ENCODE measurements around the gene SPSB1.
"Not testable (repeated sequence)": the region's sequence is repeated elsewhere in the genome, so short reads cannot be mapped to it uniquely, and the experiment has no call there.

Gene SPSB1

DNA sequence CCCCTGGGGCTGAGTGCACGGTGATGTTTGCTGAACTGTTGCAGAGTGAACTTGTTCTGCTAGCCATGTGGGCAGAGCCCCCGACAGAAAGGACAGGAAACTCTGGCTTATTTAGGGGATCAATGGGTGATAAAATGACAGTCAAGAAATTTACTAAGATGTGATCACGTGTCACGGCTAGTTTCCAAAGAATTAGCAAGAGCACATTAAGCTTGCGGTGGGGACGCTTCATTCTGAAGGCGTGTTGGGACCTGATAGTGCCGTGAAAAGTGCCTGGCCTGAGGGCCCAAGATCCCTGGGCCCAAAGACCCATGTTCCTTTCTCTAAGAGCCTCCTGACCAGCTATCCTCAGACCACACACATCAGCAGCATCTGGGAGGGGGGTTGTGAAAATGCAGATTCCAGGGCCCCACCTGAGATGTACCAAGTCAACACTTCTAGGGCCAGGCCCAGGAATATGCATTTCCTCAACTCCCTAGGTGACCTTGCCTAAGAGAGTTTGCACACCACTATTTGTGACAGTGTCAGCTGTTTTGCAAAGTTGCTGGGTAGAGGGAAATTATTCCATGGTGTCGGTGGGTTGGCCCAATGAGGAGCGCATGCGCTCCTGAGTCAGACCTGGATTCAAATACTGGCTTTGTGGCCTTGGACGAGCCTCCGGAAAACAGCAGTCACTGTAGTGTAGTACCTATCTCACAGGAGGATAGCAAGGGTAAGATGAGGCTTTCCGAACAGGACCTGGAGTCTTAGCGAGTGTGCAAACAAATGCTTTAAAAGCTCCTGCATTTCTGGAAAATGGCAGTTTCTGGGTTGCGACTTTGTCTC is 77.5 kb downstream of the SPSB1 start:
- no peak for DNase-seq

DNA sequence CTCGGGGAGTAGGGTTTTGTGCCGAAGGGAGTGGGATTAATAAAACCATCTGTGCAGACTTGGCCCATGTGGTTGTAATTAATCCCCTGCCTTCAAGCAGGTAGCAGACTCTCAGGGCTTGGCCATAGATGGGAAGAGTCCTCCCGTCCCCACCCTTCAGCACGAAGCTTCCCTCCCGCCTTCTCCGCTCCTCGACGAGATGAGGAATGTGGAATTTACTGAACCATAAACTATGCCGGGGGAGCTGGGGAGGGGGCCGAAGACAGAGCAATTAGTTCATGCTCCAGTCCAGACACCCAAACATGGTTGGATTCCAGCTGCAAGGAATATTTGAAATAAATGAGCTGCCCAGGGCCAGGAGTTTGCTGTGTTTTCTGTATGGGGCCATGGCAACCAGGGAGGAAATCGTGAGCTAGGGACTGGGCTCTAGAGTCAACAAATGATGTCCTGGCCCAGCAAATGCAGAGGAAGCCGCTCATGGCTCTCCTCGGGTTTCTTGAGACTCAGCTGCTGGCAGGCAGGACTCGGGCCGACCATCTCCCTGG is 78.8 kb downstream of the SPSB1 start:
- DNase-seq = no peak

DNA sequence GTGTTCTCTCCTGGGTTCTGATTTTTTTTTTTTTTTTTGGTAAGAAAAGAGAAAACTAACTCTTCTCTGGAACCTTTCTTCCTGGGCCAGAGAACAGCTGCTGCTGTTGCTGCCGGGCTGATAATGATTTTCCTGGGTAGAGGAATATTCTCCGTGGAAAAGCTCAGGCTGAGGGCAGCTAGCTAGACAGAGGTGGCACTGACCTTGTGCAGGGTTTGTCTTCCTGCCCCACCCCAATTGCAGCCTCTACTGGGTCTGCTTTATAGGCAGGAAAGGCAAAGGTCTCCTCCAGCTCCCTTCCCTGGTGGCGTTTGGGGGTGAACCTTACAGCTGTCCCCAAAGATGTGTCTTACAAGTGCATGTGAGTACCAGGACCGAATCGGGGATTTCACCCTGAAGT is 79.3 kb downstream of the SPSB1 start:
- no peak for DNase-seq

DNA sequence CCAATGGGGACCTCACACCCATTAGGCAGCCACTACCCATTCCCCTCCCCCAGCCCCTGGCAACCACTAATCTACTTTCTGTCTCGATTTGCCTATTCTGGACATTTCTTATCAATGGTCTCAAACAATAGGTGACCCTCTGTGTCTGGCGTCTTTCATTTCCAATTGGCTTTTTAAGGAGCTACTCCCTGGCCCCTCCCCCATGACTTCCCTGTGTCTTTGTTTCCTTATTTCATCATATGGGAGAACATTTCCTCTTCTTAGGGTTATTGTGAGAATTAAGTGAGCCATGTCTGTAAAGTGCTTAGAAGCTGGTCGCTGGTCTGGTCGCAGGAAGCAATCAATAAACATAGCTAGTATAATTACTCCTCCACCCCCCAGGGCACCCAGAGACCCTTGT is 80.9 kb downstream of the SPSB1 start:
- DNase-seq = no peak

DNA sequence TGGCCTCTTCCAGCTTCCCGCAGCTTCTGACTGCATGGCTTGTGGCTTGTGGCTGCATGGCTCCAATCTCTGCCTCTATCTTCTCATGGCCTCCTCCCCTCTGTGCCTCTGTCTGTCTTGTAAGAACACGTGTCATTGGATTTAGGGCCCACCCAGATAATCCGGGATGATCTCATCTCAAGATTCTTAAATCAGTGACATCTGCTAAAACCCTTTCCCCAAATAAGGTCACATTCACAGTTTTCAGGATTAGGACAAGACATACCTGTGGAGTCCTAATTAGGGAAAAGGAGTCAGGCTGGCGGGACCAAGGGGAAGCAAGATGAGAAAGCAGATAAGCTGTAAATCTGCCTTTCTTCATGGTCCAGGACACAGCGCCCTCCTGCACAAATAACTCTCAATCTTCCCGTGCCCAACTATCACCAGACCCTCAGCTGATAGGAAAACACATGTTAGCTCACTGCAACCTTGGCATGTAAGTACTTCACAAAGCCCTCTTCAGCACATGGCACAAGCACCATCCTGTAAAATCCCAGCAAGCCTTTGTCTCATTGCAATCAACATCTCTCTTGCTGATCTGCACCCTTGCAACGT is 82.2 kb downstream of the SPSB1 start:
- no peak for DNase-seq

DNA sequence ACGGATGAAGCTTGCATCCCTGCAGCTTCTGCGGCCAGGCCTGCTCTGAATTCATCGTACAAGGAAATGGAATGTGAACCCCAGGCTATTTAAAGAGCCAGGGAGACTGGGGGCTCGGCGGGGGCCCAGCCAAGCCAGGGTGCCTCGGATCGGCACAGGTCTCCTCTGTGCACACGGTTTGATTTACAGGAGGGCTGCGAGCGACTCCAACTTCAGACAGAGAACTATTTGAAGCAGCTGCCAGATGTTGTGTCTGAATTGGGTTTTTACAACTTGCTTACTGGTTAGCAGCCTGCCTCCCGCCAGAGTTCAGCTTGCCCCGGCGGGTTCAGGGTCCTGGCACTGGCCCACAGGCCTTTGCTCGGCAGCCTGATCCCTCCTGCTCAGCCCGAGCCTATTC is 83.2 kb downstream of the SPSB1 start:
- no peak for DNase-seq

DNA sequence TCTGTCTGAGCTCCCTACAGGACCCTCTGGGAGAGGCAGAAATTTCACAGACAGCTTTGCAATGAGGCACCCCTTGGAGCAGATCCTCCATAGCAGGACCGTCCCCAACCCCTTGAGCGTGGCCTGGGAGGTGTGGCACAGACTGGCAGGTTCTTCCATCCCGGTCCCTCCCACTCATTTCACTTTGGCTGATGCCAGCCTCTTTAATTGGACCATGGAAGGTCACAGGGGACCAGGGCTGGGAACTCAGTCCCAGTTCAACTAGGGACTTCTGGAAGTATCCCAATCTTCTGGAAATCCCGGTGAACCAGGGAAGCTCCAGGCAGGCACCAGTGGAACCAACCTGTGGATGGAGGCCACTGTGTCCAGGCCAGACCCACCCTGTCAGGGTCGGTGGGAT is 83.7 kb downstream of the SPSB1 start:
- no peak for DNase-seq

DNA sequence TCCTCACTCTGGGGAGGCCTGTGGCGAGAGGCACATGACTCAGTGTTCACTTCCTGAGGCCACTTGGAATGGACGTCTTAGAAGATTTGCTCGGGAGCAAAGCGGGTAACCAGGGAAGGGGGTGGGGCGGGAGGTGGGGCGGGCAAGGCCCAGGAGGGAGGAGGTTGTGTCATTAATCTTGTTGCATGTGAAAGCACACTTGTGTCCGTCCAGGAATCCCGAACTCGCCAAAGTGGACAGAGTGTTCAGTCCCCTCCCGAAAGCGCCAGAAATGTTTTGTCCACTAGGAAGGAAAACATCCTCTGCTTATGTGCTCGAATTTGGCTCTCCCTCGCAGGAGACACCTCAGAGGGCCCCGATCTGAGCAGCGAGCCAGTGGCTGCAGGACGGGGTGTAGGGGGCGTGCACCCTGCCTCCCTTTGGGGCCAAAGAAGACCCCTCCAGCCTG is 84.2 kb downstream of the SPSB1 start:
- no peak for DNase-seq

DNA sequence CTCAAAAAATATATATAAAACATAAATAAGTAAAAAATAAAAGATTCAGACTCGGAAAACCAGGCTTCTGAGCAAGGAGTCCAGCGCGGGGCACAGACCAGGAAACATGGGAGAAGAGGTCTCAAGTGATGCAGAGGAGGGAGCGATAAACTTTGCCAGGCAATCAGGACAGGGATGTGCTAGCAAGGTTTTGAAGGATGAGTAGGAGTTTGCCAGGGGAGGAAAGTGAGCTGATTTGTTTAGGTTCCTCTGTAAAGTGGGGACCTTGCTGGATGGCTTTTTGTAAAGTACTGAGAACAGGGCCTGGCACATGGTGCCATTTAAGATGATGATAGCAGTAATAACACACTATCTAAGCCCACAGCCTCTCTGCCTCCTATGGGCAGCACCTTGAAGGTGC is 86.1 kb downstream of the SPSB1 start:
- DNase-seq = no peak

DNA sequence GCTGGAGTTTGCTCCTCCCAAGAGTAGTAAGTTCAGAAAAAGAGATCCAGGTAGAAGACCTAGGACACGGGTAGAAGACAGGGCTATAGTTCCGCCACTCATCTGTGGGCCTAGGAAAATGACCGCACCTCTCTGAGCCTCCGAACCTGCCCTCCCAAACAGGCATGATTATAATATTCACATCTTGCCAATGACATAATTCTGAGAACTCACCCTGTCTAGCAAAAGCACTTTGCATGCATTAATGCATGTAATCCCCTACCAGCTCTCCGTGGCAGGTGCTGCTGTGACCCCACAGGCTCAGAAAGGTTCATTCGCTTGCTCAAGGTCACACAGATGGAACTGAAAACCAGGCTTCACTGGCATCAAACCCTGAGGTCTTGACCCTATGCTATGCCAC is 88.0 kb downstream of the SPSB1 start:
- DNase-seq = no peak

DNA sequence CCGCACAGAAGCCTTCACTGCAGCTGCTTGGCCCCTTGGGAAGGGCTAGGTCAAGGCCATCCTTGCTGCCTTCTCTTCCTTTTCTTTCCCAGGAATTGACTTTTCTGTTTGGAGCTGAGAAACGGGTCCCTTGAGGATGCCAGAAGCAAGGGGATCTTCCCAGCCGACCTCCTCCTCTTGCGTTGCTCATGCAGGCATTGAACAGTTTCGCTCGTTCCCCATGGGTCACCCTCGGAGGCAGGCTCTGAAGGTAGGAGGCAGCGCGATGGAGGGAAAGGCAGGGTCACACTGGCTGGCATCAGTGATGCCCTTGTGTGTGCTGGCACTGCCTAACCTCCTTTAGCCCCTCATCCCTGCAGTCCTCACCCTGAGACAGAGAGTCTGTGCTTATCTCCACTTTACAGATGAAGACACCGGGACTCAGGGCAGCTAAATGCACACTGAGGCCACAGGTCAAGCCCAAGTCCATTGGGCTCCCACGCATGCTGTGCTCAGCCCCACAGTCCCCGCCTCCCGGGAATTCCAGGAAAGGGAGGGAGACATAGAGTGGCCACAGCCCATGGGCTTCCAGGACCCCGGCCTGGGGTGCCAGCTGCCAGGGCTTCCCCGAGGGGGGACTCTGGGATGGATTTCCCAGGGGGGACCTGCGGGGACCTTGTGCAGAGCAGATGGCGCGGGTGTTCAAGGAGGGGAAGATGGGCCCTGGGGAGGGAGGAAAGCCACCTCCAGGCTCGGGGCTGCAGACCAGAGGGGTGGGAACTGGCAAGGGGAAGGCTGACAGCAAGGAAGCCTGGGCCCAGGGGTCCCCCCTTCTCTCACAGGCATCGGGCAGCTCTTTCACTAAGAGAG is 90.2 kb downstream of the SPSB1 start:
- no peak for DNase-seq

DNA sequence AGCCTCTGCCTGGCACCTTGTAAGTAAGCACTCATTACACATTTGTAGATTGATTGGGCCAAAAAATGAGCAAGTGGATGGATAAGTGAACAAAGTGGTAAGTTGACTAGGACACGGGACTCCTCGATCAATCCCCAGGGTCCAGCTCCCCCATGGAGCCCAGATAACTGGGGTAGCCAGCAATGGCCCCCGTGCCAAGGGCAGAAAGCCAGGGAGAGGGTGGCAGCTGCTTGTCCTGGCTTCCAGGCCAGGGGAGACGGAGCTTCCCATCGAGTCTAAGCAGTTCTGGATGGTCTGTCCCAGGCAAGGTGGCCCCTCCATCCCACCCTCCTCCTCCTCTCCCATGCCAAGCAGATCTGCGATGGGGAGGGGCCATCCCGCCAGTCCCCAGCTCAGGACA is 91.4 kb downstream of the SPSB1 start:
- no peak for DNase-seq

DNA sequence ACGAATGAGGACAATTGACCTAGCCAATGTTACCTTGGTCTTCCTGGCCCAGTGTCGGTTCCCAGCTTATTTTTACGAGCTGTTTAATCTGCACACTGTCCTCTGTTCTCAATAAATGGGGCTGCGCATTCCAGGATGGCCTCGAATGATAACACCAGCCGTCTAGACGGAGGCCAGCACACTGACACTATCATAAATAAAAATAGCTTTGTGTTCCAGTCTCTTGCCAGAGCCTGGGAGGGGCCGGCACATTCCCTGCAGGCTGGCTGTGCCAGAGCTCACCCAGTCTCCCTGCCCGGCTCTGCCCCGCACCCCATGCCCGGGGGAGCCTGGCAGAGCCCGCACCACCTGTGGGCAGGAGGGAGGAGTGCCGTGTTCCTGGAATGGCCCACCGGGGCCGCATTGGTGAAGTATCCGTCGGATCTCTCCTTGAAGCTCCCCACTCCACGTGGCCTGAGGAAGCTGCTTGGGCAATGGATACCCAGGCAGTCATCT is 92.1 kb downstream of the SPSB1 start:
- no peak for DNase-seq

DNA sequence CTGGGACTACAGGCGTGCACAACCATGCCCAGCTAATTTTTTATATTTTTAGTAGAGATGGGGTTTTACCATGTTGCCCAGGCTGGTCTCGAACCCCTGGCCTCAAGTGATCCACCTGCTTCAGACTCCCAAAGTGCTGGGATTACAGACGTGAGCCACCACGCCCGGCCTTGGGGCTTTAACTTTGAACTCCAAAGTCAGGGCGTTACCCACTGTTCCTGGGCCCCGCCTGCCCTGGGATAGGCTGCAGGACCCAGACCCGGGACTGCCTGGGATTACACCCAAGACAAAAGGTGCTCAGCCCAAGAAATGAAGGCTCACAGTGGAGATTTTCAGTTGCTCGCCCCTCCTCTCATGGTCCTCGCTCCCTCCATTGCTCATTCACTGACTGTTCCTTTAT is 92.7 kb downstream of the SPSB1 start:
- DNase-seq = not testable (repeated sequence)

DNA sequence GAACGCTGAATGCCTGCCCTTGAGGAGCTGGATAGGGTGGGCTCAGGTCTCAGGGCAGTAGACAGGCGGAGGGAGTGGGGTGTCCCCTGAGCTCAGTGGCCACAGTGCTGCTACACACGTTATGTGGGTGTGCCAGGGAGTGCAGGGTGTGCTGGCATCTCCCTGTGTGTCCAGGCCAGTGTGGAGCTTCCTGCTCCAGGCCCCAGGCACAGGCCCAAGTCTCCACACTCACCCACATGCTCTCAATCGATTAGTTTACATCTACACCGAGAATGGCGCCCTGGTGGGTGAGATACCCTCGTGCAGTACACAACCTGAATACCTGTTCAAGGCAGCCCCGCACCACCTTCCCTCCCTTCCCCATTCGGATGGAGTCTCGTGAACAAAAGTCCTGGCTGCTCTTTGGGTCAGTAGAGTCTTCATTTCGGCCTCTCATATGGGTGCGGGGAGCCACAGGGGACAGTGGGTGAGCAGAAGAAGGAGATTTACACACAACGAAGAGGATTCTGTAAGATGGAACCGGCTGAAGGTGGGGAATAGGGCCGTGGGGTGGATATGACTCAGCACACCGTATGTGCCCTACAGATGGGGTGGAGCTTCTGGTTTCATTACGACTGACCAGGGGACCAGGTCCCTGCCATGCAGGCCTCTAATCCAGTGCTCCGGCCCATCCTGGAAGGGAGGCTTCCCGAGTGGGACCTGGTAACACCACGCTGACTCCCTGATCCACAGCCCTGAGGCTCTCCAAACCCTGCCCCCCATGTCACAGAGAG is 93.3 kb downstream of the SPSB1 start:
- DNase-seq = no peak

DNA sequence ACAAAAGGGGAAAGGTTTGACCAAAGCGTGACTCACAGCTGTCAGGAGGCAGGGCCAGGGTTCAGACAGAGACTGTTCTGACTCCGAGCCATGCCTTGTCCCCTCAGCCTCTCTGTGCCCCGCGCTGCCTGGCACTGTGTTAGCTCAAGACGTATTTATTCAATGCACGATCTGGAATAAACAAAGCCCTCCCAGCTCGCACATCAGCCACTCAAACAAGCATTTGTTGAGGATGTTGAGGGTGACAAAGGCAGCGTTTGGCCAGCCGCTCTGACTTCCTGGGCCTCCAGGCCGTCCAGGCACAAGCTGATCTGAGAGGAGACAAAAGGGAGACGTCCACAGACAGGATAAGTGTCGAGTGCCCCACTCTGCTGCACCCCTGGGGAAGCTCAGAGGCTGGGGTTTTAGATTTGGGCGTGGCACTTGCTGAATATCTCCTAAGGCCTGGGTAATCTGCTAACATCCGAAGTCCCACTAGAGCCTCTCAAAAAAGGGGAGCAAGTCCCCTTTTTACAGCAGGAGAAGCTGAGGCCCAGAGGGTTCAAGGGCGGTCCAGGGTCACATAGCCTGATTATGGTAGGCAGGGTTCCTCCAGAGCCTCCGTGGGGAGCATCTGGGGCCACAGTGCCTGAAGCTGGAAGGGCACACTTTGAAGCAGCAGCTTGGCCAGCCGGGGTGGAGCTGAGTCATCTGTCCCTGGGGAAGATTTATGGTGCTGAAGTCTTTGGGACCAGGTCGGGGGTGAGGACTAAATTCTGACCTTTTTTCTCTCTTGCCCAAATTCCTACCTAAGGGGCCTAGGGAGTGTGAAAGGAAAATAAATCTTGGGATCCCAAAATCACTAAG is 95.9 kb downstream of the SPSB1 start:
- DNase-seq = no peak

DNA sequence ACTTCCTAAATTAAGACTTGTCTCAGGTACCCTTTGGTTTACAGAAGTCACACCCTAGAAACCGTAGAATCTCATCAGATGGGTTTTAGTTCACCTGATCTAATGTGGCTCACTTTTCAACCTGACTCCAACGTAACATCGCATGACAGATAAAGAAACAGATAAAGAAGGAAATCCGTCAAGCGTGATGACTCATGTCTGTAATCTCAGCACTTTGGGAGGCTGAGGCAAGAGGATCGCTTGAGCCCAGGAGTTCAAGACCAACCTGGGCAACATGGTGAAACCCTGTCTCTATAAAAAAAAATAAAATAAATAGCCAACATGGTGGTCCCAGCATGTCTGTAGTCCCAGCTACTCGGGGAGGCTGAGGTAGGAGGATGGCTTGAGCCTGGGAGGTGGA is 97.3 kb downstream of the SPSB1 start:
- DNase-seq = no peak

DNA sequence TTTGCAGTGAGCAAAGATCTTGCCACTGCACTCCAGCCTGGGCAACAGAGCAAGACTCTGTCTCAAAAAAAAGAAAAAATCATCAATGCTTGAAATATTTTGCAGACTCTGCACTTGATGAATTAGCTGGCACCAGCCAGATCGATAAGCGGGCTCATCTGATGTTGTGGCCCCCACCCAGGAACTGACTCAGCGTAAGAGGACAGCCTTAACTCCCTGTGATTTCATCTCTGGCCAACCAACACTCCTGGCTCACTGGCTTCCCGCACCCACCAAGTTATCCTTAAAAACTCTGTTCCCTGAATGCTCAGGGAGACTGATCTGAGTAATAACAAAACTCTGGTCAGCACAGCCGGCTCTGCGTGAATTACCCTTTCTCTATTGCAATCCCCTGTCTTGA is 98.9 kb downstream of the SPSB1 start:
- DNase-seq = no peak

DNA sequence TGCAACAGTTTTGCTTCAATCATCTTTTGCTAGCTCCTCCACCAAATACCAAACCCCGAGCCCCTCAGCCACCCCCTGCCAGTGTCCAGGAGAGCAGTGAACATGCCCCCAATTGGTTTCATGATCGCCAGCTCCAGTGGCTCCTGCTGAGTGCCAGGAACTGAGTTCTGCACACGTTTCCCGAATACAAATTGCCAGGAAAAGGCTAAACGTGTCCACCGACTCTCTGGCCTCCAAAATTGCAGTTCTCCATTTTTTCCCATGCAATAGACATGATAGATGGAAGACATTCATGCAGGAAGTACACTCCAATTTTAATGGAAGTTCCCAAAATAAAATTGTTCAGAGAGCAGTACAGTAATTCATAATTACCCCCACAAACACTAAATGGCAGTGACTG is 101.3 kb downstream of the SPSB1 start:
- DNase-seq = no peak

DNA sequence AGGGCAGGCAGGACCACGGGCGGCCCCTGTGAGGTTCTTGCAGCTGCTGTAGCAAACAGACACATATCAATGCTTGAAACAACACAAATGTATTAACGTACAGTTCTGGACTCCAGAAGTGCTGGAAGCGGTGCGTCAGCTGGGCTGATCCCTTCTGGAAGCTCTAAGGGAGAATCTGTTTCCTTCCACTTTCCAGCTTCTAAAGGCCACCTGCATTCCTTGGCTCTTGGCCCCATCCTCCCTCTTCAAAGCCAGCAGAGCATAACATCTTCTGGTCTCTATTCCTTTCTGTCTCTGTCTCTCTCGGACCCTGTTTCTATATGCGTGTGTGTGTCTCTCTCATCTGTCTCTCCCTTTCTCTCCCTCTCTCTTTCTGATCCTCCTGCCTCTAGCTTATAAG is 102.3 kb downstream of the SPSB1 start:
- no peak for DNase-seq

DNA sequence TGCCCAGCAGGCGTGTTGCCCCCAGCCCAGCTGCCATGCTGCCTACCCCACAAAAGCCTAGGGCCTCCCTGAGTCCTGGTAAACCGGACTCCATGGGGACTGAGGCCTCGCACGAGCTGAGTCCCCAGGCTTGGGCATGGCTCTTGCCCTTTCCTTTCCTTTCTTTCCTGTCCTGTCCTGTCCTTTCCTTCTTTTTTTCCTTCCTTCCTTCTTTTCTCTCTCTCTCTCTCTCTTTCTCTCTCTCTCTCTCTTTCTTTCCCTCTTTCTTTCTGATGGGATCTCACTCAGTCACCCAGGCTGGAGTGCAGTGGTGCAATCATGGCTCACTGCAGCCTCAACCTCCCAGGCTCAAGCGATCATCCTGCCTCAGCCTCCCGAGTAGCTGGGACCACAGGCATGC is 104.4 kb downstream of the SPSB1 start:
- no peak for DNase-seq

Data from NCI-H1048 (cell line).